ENCODE results near the gene TRIM7. TPM values are rescaled to one million over a fixed set of nuclear protein-coding genes. Genes with fewer than 3 reads are reported as not detected.

Gene TRIM7
- total and polyA plus RNA-seq, 9 of the 15 experiments (the other 6 are each of a cell fraction or from before 2014, with no cell fraction given), result 2.6 to 14.9 (median 8.9) TPM

- TF ChIP-seq, protein P1, sequence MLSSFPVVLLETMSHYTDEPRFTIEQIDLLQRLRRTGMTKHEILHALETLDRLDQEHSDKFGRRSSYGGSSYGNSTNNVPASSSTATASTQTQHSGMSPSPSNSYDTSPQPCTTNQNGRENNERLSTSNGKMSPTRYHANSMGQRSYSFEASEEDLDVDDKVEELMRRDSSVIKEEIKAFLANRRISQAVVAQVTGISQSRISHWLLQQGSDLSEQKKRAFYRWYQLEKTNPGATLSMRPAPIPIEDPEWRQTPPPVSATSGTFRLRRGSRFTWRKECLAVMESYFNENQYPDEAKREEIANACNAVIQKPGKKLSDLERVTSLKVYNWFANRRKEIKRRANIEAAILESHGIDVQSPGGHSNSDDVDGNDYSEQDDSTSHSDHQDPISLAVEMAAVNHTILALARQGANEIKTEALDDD (IDR thresholded peaks at IDR 0.05), result no peak
- TF ChIP-seq HMGN3 (IDR thresholded peaks at IDR 0.05; ENCODE audit: borderline replicate concordance, extremely low read depth, insufficient read length, low read depth, low read length) (peak; percentile 66), ZNF717 (CRISPR knock-in tag; IDR thresholded peaks at IDR 0.05) (no peak), HMG20A (CRISPR knock-in tag; conservative IDR thresholded peaks at IDR 0.05) (no peak), MTA2 (IDR thresholded peaks at IDR 0.05; ENCODE audit: low read depth) (no peak), NR4A1 (CRISPR knock-in tag; IDR thresholded peaks at IDR 0.05) (no peak), NR4A1 (tag; IDR thresholded peaks at IDR 0.05) (0 out of 2 replicates have a peak, but pooled peaks have one; percentile 21), POLR2AphosphoS5 (IDR thresholded peaks at IDR 0.05; ENCODE audit: control insufficient read depth, insufficient read depth, low read depth, low read length) (peak; percentile 70), GATA2 (CRISPR knock-in tag; IDR thresholded peaks at IDR 0.05) (0 out of 2 replicates have a peak, but pooled peaks have one; percentile 48), MTF1 (CRISPR knock-in tag; IDR thresholded peaks at IDR 0.05; ENCODE audit: borderline replicate concordance) (no peak), ZNF407 (IDR thresholded peaks at IDR 0.05; ENCODE audit: low read depth) (peak; percentile 73)
- TF ChIP-seq, protein P2, sequence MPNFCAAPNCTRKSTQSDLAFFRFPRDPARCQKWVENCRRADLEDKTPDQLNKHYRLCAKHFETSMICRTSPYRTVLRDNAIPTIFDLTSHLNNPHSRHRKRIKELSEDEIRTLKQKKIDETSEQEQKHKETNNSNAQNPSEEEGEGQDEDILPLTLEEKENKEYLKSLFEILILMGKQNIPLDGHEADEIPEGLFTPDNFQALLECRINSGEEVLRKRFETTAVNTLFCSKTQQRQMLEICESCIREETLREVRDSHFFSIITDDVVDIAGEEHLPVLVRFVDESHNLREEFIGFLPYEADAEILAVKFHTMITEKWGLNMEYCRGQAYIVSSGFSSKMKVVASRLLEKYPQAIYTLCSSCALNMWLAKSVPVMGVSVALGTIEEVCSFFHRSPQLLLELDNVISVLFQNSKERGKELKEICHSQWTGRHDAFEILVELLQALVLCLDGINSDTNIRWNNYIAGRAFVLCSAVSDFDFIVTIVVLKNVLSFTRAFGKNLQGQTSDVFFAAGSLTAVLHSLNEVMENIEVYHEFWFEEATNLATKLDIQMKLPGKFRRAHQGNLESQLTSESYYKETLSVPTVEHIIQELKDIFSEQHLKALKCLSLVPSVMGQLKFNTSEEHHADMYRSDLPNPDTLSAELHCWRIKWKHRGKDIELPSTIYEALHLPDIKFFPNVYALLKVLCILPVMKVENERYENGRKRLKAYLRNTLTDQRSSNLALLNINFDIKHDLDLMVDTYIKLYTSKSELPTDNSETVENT (CRISPR knock-in tag; IDR thresholded peaks at IDR 0.05), result peak; percentile 84
- TF ChIP-seq, protein P3, sequence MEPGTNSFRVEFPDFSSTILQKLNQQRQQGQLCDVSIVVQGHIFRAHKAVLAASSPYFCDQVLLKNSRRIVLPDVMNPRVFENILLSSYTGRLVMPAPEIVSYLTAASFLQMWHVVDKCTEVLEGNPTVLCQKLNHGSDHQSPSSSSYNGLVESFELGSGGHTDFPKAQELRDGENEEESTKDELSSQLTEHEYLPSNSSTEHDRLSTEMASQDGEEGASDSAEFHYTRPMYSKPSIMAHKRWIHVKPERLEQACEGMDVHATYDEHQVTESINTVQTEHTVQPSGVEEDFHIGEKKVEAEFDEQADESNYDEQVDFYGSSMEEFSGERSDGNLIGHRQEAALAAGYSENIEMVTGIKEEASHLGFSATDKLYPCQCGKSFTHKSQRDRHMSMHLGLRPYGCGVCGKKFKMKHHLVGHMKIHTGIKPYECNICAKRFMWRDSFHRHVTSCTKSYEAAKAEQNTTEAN (CRISPR knock-in tag; IDR thresholded peaks at IDR 0.05), result no peak
Measured at GRCh38 chr5:181191526-181192336, 13.3 kb downstream of the TRIM7 start (continued).
